Panc1 (cell line): Measurements from ENCODE around the gene NOS1AP. TPM values are rescaled to one million over a fixed set of nuclear protein-coding genes. Genes with fewer than 3 reads are reported as not detected.

Experiments used
- ATAC-seq: fragments of 200-7000 bp; cut with Tn5 transposase; 2 replicates; pipeline ENCODE4 v1.9.1; 2020; ENCODE audit warnings: mild to moderate bottlenecking, moderate library complexity
- BruUV-seq: library from RNA; stranded (reverse); fragments of 400-500 nt; replicated peaks from 2 replicates; lab custom pipeline; 2021; lab: Mats Ljungman, UMichigan
- CTCF ChIA-PET: fragments of 300-600 bp; sonication (Branson Sonifier 250); formaldehyde crosslinking; loops from one replicate; lab custom pipeline; 2022; ENCODE audit warnings: antibody characterized with exemption; lab: Charles Lee
- POLR2A ChIA-PET: fragments of 300-600 bp; sonication (Branson Sonifier 250); formaldehyde crosslinking; loops from one replicate; lab custom pipeline; 2022; ENCODE audit warnings: antibody characterized with exemption; lab: Charles Lee
- DNase-seq: peaks from one replicate; pipeline ENCODE4 v3.0.0-alpha.2; 2010; ENCODE audit warnings: low read depth, low spot score
- H3K27ac ChIP-seq: 2 replicates; pipeline ENCODE4 v1.5.1; 2011; ENCODE audit warnings: mild to moderate bottlenecking, low read length, inconsistent platforms
- H3K27me3 ChIP-seq: fragments of 200-500 bp; sonication (Bioruptor generic); 2 replicates; pipeline ENCODE4 v1.6.0; 2014; ENCODE audit warnings: low read length, inconsistent platforms; ENCODE audit not compliant: control insufficient read depth, insufficient read depth
- H3K36me3 ChIP-seq: fragments of 200-500 bp; sonication (Bioruptor generic); 2 replicates; pipeline ENCODE4 v1.5.1; 2014; ENCODE audit warnings: inconsistent platforms, mild to moderate bottlenecking, low read length, moderate library complexity; ENCODE audit not compliant: control insufficient read depth, insufficient read depth
- H3K4me1 ChIP-seq: 2 replicates; pipeline ENCODE4 v1.5.1; 2011; ENCODE audit warnings: inconsistent platforms, mild to moderate bottlenecking, low read length, moderate library complexity; ENCODE audit not compliant: control insufficient read depth, insufficient read depth
- H3K4me3 ChIP-seq, 2 experiments: 2 replicates each; pipeline ENCODE4 v1.5.1; 2011 to 2012; ENCODE audit warnings: low read depth in 2 of 2, low read length in 2 of 2, mild to moderate bottlenecking in 2 of 2, inconsistent platforms in 1 of 2, moderate library complexity in 1 of 2
- H3K9me3 ChIP-seq: fragments of 200-500 bp; sonication (Bioruptor generic); 2 replicates; pipeline ENCODE4 v1.5.1; 2014; ENCODE audit warnings: low read depth, mild to moderate bottlenecking, inconsistent platforms, low read length, moderate library complexity; ENCODE audit not compliant: control insufficient read depth, insufficient read depth
- POLR2AphosphoS5 ChIP-seq: IDR thresholded peaks from 2 replicates; pipeline ENCODE4 v1.6.1; 2012; ENCODE audit warnings: mild to moderate bottlenecking, low read depth, low read length, moderate library complexity
- SIN3A ChIP-seq: IDR thresholded peaks from 2 replicates; pipeline ENCODE4 v1.6.1; 2012; ENCODE audit warnings: low read depth, mild to moderate bottlenecking, low read length, moderate library complexity, borderline replicate concordance; ENCODE audit not compliant: insufficient read depth
- TCF7L2 ChIP-seq: IDR thresholded peaks from 2 replicates; pipeline ENCODE4 v1.6.1; 2011; ENCODE audit warnings: mild to moderate bottlenecking, low read depth, low read length, inconsistent platforms
- in situ Hi-C: cut with HindIII; loops from 2 replicates; pipeline ENCODE4 v1.10.0; 2016; ENCODE audit warnings: low sequenced_read_pairs, low pct_unique_long_range_greater_than_20kb
- intact Hi-C: fragments of 100-400 bp; cut with micrococcal nuclease; formaldehyde crosslinking; loops from one replicate; pipeline ENCODE4 v1.10.0; 2022; ENCODE audit not compliant: unreplicated experiment
- total RNA-seq: library from RNA; stranded (reverse); gene quantifications from one replicate; pipeline ENCODE4 v1.2.1, GENCODE V29; 2021; ENCODE audit not compliant: unreplicated experiment
- TF ChIP-seq, protein P1 (sequence below), 2 experiments: IDR thresholded peaks; 2 replicates each; pipeline ENCODE4 v1.6.1; 2011 to 2012; ENCODE audit warnings: low read depth in 2 of 2, control low read depth in 1 of 2, low read length in 1 of 2, mild to moderate bottlenecking in 1 of 2, moderate library complexity in 1 of 2; ENCODE audit not compliant: insufficient read depth in 1 of 2
- TF ChIP-seq, protein P2 (sequence below): fragments of 450-650 bp; IDR thresholded peaks from 2 replicates; pipeline ENCODE4 v1.5.1; 2017; ENCODE audit warnings: mild to moderate bottlenecking

Gene NOS1AP
- total RNA-seq, 1 experiment from 2014 or later: 27.9 TPM

DNA sequence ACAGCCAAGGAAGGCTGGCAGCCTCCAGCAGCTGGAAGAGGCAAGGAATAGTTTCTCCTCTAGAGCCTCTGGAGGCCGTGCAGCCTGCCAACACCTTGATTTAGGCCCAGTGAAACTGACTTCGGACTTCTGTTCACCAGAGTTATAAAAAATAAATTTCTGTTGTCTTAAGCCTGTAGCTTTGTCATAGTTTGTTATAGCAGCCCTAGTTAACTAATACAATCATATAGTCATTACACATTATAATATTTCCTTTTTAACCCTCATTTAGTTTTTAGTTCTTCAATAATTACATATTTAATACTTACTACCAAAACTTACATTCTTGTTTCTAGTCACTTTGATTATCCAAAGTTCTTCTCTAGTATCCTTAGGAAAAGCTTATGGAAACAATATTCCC lies 20.3 kb downstream of the NOS1AP start:
- no TSS peak for BruUV-seq
- ChIA-PET POLR2A (interaction anchor here (0.8 kb wide), 1 partner anchor 25 kb away, joined by 3 read pairs; no protein-coding TSS in a partner anchor), CTCF (interaction anchor here (0.7 kb wide), 1 partner anchor 52 kb away, joined by 3 read pairs; no protein-coding TSS in a partner anchor)
- H3K9me3 ChIP-seq: no peaks in the 10 kb centered on the region
- H3K4me3 ChIP-seq: no peak overlapping the region
- no peak for ATAC-seq
- H3K36me3 ChIP-seq: no peaks in the 10 kb centered on the region; the same call in 1 of the 2 replicates
- in situ Hi-C loops (no loop called here), intact Hi-C loops (no loop called here)
- H3K4me1 ChIP-seq: peaks cover 80% of the 10 kb centered on the region
- peak overlapping the region; percentile 3; the same call in 1 of the 2 replicates for H3K27ac ChIP-seq
- no peak for DNase-seq
- TF ChIP-seq, protein P1, sequence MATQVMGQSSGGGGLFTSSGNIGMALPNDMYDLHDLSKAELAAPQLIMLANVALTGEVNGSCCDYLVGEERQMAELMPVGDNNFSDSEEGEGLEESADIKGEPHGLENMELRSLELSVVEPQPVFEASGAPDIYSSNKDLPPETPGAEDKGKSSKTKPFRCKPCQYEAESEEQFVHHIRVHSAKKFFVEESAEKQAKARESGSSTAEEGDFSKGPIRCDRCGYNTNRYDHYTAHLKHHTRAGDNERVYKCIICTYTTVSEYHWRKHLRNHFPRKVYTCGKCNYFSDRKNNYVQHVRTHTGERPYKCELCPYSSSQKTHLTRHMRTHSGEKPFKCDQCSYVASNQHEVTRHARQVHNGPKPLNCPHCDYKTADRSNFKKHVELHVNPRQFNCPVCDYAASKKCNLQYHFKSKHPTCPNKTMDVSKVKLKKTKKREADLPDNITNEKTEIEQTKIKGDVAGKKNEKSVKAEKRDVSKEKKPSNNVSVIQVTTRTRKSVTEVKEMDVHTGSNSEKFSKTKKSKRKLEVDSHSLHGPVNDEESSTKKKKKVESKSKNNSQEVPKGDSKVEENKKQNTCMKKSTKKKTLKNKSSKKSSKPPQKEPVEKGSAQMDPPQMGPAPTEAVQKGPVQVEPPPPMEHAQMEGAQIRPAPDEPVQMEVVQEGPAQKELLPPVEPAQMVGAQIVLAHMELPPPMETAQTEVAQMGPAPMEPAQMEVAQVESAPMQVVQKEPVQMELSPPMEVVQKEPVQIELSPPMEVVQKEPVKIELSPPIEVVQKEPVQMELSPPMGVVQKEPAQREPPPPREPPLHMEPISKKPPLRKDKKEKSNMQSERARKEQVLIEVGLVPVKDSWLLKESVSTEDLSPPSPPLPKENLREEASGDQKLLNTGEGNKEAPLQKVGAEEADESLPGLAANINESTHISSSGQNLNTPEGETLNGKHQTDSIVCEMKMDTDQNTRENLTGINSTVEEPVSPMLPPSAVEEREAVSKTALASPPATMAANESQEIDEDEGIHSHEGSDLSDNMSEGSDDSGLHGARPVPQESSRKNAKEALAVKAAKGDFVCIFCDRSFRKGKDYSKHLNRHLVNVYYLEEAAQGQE (IDR thresholded peaks at IDR 0.05; ENCODE audit: insufficient read depth in 1 of 2, low read depth in 2 of 2, low read length in 1 of 2): no peak
- TF ChIP-seq, protein P2, sequence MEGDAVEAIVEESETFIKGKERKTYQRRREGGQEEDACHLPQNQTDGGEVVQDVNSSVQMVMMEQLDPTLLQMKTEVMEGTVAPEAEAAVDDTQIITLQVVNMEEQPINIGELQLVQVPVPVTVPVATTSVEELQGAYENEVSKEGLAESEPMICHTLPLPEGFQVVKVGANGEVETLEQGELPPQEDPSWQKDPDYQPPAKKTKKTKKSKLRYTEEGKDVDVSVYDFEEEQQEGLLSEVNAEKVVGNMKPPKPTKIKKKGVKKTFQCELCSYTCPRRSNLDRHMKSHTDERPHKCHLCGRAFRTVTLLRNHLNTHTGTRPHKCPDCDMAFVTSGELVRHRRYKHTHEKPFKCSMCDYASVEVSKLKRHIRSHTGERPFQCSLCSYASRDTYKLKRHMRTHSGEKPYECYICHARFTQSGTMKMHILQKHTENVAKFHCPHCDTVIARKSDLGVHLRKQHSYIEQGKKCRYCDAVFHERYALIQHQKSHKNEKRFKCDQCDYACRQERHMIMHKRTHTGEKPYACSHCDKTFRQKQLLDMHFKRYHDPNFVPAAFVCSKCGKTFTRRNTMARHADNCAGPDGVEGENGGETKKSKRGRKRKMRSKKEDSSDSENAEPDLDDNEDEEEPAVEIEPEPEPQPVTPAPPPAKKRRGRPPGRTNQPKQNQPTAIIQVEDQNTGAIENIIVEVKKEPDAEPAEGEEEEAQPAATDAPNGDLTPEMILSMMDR: no peak
- TF ChIP-seq SIN3A (no peak), TCF7L2 (no peak), POLR2AphosphoS5 (no peak)
- no peaks in the 10 kb centered on the region for H3K27me3 ChIP-seq

DNA sequence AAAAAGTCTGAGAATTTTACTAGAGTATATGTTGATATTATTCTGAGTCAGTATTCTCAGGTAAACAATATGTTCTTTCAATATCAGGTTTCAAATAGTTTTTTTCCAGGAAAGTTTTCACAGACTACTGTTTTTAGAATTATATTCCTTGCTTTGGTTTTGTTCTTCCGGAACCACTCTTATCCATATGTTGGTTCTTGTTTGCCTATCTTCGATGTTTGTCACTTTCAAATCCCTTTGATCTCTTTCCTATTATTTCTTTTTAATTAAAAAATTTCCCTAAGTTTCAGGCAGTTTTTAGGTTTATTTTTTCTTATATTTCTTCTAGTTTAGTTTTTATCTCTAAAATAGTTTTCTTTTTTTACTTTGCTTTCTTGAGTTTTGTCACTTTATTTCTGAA lies 20.9 kb downstream of the NOS1AP start:
- intact Hi-C loops (no loop called here), in situ Hi-C loops (no loop called here)
- no peak for DNase-seq
- no peaks in the 10 kb centered on the region; the same call in 1 of the 2 replicates for H3K36me3 ChIP-seq
- ChIA-PET POLR2A (interaction anchor here (0.7 to 0.8 kb wide), 2 partner anchors 25 to 53 kb away, joined by 3 read pairs; no protein-coding TSS in a partner anchor), CTCF (no interaction called here)
- TF ChIP-seq TCF7L2 (no peak), SIN3A (no peak), POLR2AphosphoS5 (no peak)
- TF ChIP-seq, protein P2: no peak
- TF ChIP-seq, protein P1 (IDR thresholded peaks at IDR 0.05; ENCODE audit: insufficient read depth in 1 of 2, low read depth in 2 of 2, low read length in 1 of 2): no peak
- BruUV-seq: no TSS peak
- peaks cover 83% of the 10 kb centered on the region for H3K4me1 ChIP-seq
- no peaks in the 10 kb centered on the region for H3K9me3 ChIP-seq
- peak overlapping the region; percentile 37; the same call in 1 of the 2 replicates for H3K27ac ChIP-seq
- no peak overlapping the region for H3K4me3 ChIP-seq
- no peak for ATAC-seq
- H3K27me3 ChIP-seq: no peaks in the 10 kb centered on the region
